GM19025 (cell line): Measurements from ENCODE around the gene FREM2.

ENCODE experiments used
- ATAC-seq: cut with Tn5 transposase; IDR thresholded peaks from one replicate; pipeline ENCODE4 v1.9.1; 2021; ENCODE audit warnings: mild to moderate bottlenecking, low read depth, moderate library complexity; ENCODE audit not compliant: unreplicated experiment

The FREM2 gene

DNA sequence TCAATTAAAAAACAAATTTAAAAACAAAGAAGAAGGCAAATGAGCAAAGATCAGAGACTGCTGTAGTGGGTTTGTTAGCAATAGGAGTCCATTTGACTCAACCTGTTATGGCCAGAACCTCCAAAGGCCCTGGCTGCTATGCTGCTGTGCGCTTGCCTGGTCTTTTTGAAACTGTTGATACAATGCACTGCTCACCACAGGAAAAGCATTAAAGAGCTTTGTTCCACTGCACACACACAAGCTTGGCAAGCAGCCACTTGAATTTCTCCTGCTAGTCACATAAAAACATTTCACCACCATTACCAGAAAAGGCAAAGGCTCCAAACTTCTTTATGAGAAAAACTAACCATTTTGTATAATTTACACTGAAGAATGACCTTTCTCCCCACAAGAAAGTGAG is 132.2 kb downstream of the FREM2 start:
- ATAC-seq = no peak

DNA sequence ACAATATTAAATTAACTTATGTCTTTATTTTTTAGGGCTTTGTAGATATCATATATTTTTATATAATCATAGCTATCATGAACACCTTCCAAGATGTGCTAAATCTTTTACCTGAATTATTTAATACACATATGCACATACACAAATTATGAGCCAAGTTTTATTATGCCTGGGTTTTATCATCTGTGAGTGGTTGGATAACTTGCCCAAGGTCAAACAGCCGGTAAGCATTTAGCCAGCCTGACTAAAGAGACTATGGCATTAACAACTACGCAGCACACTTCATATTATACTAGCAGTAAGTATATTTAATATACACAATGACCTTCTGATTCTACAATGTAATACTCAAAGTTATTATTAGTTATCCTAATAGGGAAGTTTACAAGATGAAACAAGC is 132.7 kb downstream of the FREM2 start:
- no peak for ATAC-seq

DNA sequence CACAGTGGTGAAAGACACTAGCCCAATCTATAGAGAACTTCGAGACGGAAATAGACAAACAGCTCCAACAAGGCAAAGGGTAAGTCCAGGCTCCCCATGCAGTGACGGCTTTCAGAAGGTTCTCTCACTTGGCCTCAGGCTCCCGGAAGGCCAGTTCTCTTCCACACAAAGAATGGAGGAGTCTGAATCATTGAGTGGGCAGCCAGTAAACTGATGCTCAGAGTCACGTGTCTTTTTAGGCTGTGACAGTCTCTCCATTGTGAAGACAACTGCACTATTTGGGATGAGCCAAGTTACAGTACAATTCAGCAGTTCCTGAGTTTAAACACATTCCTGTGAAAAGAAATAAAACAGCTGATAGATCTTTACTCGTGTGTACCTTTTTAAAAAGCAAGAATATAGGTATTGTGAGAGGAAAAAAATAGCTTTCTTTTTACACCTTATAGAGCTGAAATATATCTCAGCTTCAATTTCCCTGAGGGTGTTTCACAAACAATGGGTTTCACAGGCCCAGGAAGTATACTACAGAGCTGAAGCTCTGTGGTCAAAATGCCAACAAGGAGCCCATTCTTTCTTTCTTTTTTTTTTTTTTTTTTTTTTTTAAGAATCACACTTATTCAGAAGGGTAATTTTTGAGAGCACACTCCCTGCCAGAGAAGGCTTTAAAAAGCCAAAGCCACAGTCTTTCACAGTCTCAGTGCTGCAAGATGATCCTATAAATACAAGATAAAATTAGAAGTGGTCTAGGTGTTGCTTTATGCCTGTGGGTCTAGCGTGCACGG is 135.1 kb downstream of the FREM2 start:
- peak; percentile 32 for ATAC-seq

DNA sequence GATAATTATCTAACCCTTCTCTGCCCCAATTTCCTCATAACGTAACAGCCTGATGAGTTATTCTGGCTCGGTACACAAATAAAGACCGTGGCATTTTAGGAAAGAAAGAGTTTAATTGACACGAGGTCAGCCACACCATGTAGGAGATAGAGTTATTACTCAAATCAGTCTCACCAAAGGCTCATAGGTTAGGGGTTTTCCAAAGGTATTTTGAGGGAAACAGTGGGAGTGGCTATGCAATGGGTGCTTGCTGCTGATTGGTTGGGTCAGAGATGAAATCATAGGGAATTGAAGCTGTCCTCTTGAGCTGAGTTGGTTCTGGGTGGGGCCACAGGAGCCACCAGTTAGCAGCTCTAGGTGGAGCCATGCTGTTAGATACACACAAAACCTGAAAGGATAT is 137.5 kb downstream of the FREM2 start:
- ATAC-seq = peak; percentile 70

DNA sequence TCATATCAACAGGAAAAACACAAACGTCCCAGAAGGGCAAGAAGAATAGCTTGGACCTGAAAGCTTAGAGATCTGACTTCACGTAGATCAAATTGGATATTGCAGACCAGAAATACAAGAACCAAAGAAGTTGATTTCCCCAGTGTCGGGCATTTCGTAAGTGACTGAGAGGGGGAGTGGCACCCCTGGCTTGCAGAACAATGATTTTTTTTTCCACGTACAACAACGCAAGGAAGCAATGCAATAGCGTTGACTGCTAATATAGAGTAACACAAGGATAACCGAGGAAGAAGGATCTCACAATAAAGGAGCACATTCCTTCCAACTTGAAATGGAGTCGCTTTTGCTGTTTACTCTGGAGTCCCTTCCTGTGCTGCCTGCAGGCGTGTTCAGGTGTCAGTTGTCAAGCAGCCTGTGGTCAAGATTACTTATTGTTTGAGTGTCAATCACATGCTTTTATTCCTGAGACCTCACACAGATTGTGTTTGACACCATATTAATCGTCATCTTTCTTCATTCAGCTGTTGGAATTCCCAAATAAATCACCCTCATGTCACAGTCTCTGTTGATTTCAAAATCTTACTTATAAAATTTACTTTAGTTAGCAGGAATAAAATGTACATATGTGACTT is 139.4 kb downstream of the FREM2 start:
- ATAC-seq = no peak

DNA sequence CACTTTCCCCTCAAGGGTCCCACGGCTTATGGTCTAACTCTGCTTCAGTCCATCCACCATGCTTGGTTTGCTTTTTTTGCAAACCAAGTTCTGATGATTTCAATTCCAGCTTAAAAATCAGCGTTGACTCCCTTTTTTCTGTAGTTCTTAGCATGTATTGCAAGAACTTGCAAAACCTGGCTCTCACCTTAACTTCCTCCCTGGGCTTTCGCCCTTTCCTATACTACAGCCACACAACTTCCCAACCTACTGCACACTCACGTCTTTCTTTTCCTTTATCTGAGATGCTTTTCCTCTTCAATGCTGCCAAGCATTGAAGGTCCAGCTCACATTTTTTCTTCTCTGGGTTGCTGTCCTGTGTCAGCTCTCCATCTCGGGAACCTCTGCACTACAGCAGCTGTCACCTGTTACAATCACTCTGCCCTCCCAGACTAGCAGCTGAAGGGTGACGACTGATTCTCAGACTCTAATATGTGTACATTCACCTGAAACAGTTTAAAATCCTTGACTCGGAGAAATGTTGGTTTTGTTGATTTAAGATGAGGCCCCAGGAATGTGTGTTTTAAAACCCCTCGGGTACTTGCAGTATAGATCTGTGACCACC is 143.7 kb downstream of the FREM2 start:
- ATAC-seq = no peak

DNA sequence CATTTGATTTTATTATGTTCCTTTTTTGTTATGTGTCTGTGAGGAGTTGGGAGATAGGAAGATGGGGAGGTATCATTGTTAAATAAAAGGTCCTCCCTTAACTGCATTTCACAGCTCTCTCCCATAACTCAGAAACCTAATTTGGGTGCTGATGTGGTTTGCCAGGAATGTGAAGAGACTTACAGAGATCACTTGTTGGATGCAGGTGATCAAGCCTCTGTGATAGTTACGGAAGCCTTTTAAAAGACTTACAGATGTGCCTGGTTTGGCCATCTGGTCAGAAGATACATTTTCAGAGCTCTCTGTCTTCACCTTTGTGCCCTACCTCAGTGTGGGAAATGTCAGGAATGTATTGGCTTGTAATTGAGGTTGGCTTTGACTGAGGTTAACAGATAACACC is 157.7 kb downstream of the FREM2 start:
- ATAC-seq = no peak

DNA sequence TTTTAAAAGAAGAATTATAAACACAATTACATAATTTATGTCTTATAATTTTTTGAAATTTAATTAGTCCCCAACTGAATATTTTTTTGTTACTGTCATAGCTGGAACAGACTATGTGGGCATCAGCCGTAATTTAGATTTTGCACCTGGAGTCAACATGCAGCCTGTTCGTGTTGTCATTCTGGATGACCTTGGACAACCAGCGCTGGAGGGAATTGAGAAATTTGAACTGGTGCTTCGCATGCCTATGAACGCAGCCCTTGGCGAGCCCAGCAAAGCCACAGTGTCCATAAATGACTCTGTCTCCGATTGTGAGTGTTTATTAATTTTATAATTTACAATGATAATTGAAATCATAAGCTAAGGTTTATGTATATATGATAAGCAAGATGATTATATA is 161.5 kb downstream of the FREM2 start:
- no peak for ATAC-seq

DNA sequence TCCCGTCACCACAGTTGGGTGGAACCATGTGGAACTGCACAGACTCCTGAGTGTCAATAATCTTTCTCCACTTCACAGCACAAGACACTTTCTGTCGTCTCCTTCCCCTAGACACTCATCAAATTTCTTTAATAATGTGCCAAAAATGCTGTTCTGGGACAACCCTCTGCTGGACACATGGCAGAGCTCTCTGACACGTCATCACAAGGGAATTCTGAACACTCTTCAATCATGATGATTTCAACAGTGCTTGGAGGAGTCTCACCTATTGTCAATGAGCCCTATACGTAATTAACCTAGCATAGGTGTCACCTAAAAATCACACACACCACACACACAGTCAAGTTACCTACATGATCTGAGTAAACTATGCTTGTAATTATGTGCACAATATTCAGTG is 162.4 kb downstream of the FREM2 start:
- no peak for ATAC-seq

DNA sequence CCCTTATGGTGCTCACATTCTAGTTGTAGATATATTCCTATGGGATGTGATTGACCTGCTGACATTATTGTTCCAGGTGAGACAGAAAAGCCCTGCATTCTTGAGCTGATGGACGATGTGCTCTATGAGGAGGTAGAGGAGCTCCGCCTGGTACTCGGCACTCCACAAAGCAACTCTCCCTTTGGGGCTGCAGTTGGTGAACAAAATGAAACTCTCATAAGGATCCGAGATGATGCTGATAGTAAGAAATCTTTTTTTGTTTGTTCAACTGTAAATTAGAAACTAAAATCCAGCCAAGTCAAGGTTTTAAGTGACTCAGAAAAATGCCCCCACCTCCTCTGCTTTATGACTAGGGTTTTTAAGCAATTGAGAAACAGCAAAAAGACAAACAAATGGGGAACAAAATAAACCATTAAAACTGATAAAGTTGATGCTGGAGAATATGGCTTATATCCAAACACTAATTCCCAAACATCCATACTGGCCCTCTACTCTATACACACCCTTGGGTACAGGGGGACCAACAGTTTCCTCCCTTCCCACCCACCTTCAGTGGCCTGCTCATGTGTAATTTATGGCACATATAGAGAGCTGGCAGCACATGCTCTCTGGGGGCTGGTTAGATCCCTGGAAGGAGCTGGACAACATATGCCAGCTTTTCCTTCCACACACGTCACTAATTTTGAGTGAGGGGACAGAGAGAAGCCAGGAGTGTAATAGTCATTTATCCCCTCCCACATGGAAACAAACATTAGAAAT is 164.2 kb downstream of the FREM2 start:
- peak; percentile 85 for ATAC-seq

DNA sequence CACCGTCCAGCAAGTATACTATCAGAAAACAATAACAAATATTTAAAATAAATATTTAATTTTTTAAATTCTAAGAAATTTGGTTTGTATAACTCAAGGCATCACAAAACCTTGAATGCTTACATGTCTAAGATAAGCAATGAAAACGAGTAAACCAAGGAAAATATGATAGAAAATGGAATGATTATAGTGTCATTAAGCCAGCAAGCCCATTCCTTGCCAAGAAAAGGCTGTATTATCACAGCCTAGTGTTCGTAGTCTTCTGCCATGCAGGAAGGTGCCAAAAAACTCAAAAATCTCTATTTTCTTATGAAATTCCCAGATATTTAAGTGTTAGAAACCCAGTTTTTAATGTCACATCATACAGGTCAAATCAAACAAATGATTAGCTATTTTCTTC is 167.3 kb downstream of the FREM2 start:
- no peak for ATAC-seq

DNA sequence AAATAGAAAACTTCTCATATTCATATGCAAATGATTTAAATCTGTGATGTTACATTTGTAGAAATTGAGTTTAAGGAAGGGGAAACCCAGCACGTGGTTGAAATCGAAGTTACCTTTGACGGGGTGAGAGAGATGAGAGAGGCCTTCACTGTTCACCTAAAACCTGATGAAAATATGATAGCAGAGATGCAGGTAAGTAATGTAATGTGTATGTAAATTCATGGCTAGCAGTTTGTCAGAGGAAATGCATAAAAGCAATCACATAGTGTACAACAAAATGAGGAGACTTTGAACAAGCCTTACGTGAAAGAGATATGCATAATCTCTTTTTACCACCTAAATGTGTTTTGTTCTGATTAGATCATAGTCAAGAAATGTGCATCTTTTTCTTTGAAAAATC is 169.2 kb downstream of the FREM2 start:
- ATAC-seq = no peak

DNA sequence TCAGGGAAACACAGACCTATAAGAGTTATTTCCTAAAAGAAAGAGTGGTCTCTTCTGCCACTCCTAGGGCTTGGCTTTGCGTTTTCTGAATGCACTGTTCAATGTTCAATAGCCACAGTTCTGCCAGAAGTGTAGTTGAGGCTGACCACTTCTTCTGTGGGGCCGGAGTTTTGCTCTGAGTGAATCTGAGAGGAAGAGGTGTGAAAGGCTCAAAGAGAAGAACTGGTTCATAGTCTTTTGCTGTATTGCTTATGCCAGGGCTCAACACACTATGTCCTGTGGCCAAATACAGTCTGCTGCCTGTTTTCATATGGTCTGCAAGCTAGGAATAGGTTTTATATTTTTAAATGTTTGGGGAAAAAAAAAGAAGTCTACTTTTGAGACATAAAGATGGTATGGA is 175.6 kb downstream of the FREM2 start:
- ATAC-seq = peak; percentile 48

DNA sequence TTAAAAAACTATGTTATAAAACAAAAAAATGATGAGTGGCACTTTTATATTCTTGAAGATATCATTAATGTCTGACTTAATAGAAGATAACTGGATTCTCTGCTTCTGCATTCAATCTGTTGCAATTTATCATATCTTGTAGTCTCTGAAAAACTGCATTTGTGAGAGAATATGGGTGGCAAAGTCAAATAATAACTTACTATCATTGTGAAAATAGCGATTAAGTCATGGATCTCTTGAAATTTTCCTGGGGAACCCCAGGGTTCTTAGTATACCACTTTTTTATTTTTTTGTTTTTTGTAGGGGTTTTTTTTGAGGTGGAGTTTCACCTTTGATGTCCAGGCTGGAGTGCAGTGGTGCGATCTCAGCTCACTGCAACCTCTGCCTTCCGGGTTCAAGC is 176.7 kb downstream of the FREM2 start:
- no peak for ATAC-seq

DNA sequence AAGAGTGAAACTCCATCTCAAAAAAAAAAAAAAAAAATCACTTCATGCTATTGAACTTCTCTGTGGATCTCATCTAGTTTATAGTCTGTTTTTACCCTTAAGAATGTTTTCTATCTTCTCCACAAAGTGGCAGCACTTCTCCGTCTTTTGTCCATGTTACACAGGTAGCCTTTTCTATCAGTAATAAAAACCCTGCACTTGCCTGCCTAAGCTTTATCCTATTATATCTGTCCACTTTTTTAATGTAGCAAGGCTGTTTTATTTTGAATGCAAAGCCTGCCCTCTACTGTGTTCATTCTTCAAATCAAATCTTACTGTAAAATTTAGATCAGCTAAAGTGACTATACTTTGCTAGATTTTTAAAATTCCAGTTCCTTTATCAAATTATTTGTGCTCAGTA is 179.8 kb downstream of the FREM2 start:
- ATAC-seq = no peak

DNA sequence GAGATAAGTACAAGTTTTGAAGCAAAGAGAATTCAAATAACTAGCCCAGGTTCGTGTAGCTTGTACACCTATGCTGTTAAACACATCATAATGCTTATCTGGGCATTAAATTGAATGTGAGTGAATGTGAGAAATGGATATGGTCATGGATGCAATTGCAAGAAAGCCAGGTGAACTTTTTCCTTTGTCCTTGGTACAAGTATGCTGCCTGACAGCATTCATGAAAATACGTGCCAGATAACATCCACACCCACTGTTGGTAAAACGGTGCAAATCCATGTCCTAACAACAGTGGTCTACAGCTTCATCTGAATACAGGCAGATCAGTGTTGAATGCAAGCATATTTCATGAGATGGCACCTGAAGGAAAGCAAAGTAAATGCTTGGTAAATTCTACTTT is 181.5 kb downstream of the FREM2 start:
- ATAC-seq = no peak

DNA sequence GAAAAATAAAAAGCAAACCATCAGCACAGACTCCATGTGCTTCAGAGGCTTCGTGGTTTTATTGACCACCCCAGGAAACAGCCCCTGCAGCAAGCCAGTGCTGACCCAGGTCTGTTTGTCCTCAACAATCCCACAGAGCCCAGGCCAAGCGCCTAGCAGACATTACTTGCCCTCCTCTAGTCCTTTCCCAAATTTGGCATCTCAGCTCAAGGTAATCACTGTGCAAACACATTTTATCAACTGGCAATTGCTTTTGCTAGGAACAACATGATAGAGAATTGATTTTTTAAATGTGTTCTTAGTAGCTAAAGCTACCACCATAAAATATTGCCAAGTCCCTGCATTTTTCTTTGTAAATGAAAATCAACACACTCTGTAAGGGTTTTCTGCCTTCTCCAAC is 182.0 kb downstream of the FREM2 start:
- no peak for ATAC-seq

DNA sequence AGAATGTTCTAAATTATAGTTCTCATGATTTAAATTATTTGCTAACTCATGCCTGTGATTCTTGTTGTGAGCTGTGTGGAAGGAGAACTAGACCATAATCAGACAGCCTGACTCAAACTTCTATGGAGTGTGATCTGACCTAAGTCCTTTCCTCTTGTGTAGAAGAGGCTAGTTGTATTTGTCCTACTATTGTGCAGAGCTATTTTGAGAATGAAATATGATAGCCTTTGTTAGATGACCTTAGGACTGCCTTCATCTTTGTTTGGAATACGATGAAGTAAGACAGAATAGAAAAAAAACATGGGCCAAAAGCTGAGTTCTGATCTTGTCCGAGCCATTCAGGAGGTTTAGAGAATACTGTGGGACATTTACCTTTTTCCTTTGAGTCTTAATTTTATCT is 184.4 kb downstream of the FREM2 start:
- ATAC-seq = no peak

DNA sequence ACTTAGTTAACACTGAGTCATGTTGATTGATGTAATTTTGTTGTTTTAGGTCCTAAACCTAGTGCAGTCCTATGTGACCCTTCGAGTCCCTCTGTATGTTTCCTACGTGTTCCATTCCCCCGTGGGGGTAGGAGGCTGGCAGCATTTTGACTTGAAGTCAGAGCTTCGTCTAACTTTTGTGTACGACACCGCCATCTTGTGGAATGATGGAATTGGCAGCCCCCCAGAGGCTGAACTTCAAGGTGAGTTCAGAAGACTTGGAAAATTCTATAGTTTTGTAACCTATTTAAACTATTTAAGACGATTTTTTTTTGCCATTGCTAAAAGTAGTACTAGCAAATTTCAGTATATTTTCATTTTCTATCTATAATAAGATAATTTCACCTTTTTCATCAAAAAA is 185.8 kb downstream of the FREM2 start:
- no peak for ATAC-seq

DNA sequence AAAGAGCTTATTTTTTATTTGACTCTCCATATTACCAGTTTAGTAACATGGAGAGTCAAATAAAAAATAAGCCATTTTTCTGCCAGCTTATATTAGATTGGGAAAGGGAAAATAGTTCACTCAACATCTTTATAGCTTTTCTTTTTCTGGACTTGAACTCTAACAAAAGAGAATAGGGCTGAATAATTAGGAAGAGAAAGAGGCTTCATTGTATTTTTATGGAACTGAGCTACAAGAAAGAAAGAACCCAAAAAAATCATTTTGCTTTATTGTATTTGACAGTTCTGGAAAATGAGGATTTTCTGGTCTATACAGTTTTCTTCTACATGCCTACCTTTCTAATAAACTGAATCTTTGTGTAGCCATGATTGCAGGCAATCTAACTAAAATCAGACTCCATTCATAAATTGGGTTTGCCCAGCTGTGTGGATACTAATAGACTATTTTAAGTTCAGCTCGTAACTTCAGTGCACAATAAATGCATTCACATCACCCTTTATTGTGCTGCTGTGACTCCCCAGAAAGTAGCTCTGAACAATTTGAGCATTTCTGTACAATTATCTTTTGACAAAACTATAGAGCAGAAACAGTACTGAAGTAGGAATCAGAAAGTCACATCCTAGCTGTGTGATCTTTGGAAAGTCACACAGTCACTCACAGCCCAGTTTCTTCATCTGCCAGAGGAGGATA is 188.5 kb downstream of the FREM2 start:
- ATAC-seq = no peak

DNA sequence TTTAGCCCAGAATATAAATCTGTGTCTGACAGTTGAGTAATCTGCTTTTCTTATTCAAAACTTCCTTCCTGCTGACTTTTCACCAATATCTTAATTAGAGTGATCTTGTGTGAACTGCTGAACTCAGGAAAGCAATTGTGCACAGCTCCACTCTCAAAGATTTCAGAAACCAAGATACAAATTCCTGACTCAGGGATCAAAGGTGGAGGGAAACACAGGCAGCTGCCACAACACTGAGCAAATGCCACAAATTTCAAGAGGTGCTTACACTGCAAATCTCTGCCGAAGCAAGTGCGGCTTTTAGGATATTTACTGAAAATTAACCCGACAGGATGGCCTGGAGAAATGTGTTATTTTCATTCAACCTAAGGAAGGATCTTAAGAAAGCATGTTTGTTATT is 192.4 kb downstream of the FREM2 start:
- ATAC-seq = no peak
